GM12873 (cell line): Measurements from ENCODE around the gene TPM4.

Experiments
- TF ChIP-seq, protein P1 (sequence below): IDR thresholded peaks from 2 replicates; pipeline ENCODE4 v1.5.1; 2012; ENCODE audit warnings: low read depth, mild to moderate bottlenecking, moderate library complexity, low read length, control low read depth; ENCODE audit not compliant: insufficient read depth; ENCODE audit errors: missing control alignments

TPM4 gene

DNA sequence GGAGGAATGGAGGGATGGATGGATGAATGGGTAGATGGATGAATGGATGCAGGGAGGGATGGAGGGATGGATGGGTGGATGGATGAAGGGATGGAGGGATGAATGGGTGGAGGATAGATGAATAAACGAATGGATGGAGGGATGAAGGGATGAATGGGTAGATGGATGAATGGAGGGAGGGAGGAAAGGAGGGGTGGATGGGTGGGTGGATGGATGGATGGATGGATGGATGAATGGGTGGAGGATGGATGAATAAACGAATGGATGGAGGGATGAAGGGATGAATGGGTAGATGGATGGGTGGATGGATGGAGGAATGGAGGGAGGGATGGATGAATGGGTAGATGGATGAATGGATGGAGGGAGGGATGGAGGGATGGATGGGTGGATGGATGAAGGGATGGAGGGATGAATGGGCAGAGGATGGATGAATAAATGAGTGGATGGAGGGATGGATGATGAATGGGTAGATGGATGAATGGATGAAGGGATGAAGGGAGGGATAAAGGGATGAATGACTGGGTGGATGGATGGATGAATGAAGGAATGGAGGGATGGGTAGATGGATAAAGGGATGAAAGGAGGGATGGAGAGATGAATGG is 33.0 kb upstream of the TPM4 start:
- TF ChIP-seq, protein P1, sequence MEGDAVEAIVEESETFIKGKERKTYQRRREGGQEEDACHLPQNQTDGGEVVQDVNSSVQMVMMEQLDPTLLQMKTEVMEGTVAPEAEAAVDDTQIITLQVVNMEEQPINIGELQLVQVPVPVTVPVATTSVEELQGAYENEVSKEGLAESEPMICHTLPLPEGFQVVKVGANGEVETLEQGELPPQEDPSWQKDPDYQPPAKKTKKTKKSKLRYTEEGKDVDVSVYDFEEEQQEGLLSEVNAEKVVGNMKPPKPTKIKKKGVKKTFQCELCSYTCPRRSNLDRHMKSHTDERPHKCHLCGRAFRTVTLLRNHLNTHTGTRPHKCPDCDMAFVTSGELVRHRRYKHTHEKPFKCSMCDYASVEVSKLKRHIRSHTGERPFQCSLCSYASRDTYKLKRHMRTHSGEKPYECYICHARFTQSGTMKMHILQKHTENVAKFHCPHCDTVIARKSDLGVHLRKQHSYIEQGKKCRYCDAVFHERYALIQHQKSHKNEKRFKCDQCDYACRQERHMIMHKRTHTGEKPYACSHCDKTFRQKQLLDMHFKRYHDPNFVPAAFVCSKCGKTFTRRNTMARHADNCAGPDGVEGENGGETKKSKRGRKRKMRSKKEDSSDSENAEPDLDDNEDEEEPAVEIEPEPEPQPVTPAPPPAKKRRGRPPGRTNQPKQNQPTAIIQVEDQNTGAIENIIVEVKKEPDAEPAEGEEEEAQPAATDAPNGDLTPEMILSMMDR: no peak

DNA sequence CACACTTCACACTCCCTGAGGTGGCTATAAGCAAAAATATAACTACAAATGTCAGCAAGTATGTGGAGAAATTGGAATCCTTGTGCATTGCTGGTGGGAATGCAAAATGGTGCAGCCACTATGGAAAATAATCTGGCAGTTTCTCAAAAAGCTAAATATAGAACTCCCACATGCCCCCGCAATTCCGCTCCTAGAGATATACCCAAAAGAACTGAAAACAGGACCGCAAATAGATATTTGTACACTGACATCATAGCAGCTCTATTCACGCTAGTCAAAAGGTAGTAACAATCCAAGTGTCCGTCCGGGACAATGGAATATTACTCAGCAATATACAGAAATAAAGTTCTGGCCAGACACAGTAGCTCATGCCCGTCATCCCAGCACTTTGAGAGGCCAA is 31.5 kb upstream of the TPM4 start:
- TF ChIP-seq, protein P1: no peak

DNA sequence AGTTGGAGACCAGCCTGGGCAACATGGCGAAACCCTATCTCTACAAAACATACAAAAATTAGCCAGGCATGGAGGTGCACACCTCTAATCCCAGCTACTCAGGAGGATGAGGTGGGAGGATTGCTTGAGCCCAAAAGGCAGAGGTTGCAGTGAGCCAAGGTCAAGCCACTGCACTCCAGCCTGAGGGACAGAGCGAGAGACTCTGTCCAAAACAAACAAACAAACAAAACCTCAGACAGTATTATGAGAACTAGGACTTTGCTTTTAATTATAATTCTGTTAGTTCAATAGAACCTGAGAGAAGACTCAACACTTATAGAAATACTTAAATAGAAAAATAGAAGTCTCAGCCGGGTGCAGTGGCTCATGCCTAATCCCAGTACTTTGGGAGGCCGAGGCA is 31.1 kb upstream of the TPM4 start:
- TF ChIP-seq, protein P1: no peak

DNA sequence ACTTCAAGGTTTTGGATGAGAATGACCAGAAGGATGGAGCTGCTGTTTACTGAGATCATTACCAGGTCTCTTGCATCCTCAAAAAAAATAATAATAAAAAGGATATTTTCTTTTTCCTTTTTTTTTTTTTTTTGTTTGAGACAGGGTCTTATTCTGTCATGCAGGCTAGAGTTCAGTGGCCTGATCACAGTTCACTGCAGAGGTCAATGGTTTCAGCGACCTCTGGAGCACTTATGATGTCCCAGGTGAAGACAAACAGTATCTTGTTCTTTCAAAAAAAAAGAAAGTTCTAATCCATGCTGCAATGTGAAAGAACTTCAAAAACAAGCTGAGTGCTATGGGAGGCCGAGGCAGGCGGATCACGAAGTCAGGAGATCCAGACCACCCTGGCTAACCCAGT is 30.4 kb upstream of the TPM4 start:
- TF ChIP-seq, protein P1: no peak

DNA sequence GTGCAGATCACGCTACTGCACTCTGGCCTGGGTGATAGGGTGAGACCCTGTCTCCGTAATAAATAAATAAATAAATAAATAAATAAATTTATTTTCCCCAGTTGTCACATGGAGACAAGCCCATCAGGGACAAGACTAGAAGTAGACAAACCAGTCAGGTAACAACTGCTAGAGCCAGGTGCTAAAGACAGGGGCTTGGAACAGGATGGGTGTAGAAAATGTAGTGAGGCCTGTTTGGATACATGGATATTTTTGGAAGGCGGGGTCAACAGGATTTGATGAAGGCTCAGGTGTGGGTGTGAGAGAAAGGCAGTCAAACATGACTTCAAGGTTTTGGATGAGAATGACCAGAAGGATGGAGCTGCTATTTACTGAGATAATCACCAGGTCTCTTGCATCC is 27.7 kb upstream of the TPM4 start:
- TF ChIP-seq, protein P1: no peak

DNA sequence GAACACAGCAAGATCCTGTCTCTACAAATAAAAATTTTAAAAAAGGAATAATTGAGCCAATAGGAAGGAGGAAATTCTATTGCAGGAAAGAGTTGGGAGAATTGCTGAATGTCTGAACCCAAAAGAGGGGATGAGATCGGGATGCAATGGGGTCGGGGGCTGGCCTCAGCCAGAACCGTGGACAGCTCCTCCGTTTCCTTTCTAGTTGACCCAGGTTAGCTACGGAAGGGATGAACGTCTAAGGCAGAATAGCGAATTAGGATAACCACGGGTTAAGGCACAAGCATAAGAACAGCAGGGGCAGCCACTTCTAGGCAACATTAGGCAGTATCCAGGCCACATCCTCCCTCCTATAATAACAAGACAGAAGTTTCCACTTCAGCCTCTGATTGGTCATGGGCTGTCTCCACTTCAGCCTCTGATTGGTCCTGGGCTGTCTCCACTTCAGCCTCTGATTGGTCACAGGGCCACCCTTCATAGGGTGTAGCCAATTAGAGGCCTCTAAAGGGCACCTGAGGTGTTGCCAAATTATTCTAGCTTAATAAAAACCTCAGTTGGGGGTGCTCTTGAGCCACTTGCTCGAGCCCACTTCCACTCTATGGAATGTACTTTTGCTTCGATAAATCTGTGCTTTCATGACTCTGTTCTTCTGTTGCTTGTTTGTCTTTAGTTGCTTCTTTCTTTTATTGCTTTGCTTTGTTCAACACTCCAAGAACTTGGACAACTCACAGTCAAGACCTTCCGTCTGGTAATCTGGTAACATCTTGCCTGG is 24.9 kb upstream of the TPM4 start:
- TF ChIP-seq, protein P1: no peak

DNA sequence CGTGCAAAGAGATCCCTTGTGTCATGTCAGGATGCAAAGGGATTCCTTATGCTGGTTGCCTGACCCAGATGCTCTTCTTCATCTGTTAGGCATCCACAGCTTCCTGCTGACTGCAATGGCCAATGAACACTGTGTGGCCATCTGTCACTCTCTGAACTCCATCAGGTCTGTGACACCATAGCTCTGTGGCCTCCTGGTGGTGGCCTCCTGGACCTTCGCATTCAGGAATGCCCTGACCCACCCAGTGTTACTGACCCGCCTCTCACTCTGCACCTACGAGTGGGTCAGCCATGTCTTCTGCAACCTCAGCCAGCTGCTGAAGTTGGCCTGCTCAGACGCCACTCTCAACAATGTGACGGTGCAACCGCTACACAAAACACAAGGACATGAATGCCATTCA is 23.9 kb upstream of the TPM4 start:
- TF ChIP-seq, protein P1: no peak
